Prostate gland (tissue), 2 donors: Measurements from ENCODE around the gene HS6ST3. TPM values are rescaled to one million over a fixed set of nuclear protein-coding genes. Genes with fewer than 3 reads are reported as not detected.

Experiments used
- DNase-seq: peaks from one replicate; pipeline ENCODE4 v3.0.0-alpha.2; 2019; ENCODE audit warnings: low spot score
- H3K27ac ChIP-seq, 2 donors: fragments of 200-600 bp; sonication (generic); 2 replicates each; pipeline ENCODE4 v1.5.1; 2017 to 2019
- H3K27me3 ChIP-seq: fragments of 200-600 bp; sonication (generic); replicated peaks from 2 replicates; pipeline ENCODE4 v1.5.1; 2019; ENCODE audit not compliant: insufficient read depth
- H3K36me3 ChIP-seq, 2 donors: fragments of 200-600 bp; sonication (generic); 1 replicate in 1 of 2; 2 replicates in 1 of 2; pipeline versions ENCODE4 v1.5.1 to v1.8.1; 2017 to 2019
- H3K4me1 ChIP-seq: fragments of 200-600 bp; sonication (generic); replicated peaks from 2 replicates; pipeline ENCODE4 v1.5.1; 2019
- H3K4me3 ChIP-seq, 2 donors: fragments of 200-600 bp; sonication (generic); 2 replicates each; pipeline ENCODE4 v1.5.1; 2017 to 2019
- H3K9me3 ChIP-seq: fragments of 200-600 bp; sonication (generic); 2 replicates; pipeline ENCODE4 v1.5.1; 2017
- CTCF ChIP-seq, 4 experiments: fragments of 200-600 bp in 2 of 4; fragments of 450-650 bp in 2 of 4; sonication (generic) in 2 of 4; IDR thresholded peaks; 1 replicate in 3 of 4; 2 replicates in 1 of 4; pipeline ENCODE4 v1.5.1; 2016 to 2019; ENCODE audit warnings: antibody characterized with exemption in 4 of 4, mild to moderate bottlenecking in 2 of 4, moderate library complexity in 2 of 4
- POLR2A ChIP-seq: fragments of 450-650 bp; IDR thresholded peaks from one replicate; pipeline ENCODE4 v1.6.1; 2016; ENCODE audit warnings: antibody characterized with exemption, mild to moderate bottlenecking
- POLR2AphosphoS5 ChIP-seq: sonication (generic); formaldehyde crosslinking; IDR thresholded peaks from one replicate; pipeline ENCODE4 v1.6.1; 2017; ENCODE audit warnings: antibody characterized with exemption
- WGBS: methylation state at CpG from one replicate; pipeline ENCODE4 v1.1.5; 2018; 5-methylcytosine and 5-hydroxymethylcytosine counted together
- intact Hi-C: fragments of 100-400 bp; cut with DNase I; formaldehyde crosslinking; loops from one replicate; pipeline ENCODE4 v1.14.2; 2022
- total RNA-seq, 2 donors: library from RNA; depleted of rRNA; stranded (reverse); fragments of >200 nt; gene quantifications; one replicate each; pipeline ENCODE4 v1.1.0, GENCODE V29; 2016

The HS6ST3 gene
- total RNA-seq, 2 donors from 2014 or later = 0.97 to 1.0 TPM

- Histone ChIP-seq H3K4me1 (no peaks in the 10 kb centered on the region), H3K4me3 (no peak overlapping the region), H3K36me3 (no peaks in the 10 kb centered on the region), H3K9me3 (no peaks in the 10 kb centered on the region), H3K27me3 (no peaks in the 10 kb centered on the region), H3K27ac (no peak overlapping the region)
- no peak for TF ChIP-seq POLR2AphosphoS5
- TF ChIP-seq POLR2A = no peak
- TF ChIP-seq CTCF (IDR thresholded peaks at IDR 0.05) = no peak
- 92% methylated on average over 5 of the region's 5 CpGs for WGBS
- intact Hi-C loops = no loop called here
- no peak for DNase-seq
Measured at GRCh38 chr13:96490496-96490989, 400.6 kb downstream of the HS6ST3 start.

GRCh38 chr13:96491103-96491502 lies 401.2 kb downstream of the HS6ST3 start:
- Histone ChIP-seq H3K4me1 (no peaks in the 10 kb centered on the region), H3K27me3 (no peaks in the 10 kb centered on the region), H3K27ac (no peak overlapping the region), H3K4me3 (no peak overlapping the region), H3K9me3 (no peaks in the 10 kb centered on the region), H3K36me3 (no peaks in the 10 kb centered on the region)
- no peak for DNase-seq
- TF ChIP-seq CTCF (IDR thresholded peaks at IDR 0.05) (no peak), POLR2AphosphoS5 (no peak), POLR2A (no peak)
- intact Hi-C loops = no loop called here
- WGBS = 94% methylated on average over 2 of the region's 2 CpGs

- H3K27me3 ChIP-seq = no peaks in the 10 kb centered on the region
- intact Hi-C loops = no loop called here
- H3K4me1 ChIP-seq = no peaks in the 10 kb centered on the region
- DNase-seq = no peak
- no peaks in the 10 kb centered on the region for H3K36me3 ChIP-seq
- H3K9me3 ChIP-seq = no peaks in the 10 kb centered on the region
- WGBS = 34% methylated on average over 4 of the region's 4 CpGs
- H3K4me3 ChIP-seq = no peak overlapping the region
- TF ChIP-seq POLR2A = no peak
- no peak for TF ChIP-seq CTCF (IDR thresholded peaks at IDR 0.05)
- no peak for TF ChIP-seq POLR2AphosphoS5
- no peak overlapping the region for H3K27ac ChIP-seq
Measured at GRCh38 chr13:96492766-96493165, 402.9 kb downstream of the HS6ST3 start.

GRCh38 chr13:96499656-96500055 lies 409.7 kb downstream of the HS6ST3 start:
- Histone ChIP-seq H3K9me3 (no peaks in the 10 kb centered on the region), H3K4me1 (no peaks in the 10 kb centered on the region), H3K27ac (no peak overlapping the region), H3K4me3 (no peak overlapping the region), H3K36me3 (no peaks in the 10 kb centered on the region), H3K27me3 (no peaks in the 10 kb centered on the region)
- TF ChIP-seq POLR2AphosphoS5 (no peak), CTCF (IDR thresholded peaks at IDR 0.05) (no peak), POLR2A (no peak)
- intact Hi-C loops = no loop called here
- 87% methylated on average over 5 of the region's 5 CpGs for WGBS
- no peak for DNase-seq

GRCh38 chr13:96500953-96501352 lies 411.0 kb downstream of the HS6ST3 start:
- no peaks in the 10 kb centered on the region for H3K4me1 ChIP-seq
- no peak overlapping the region for H3K4me3 ChIP-seq
- no peak for DNase-seq
- TF ChIP-seq CTCF (IDR thresholded peaks at IDR 0.05) = no peak
- TF ChIP-seq POLR2A = no peak
- no peak for TF ChIP-seq POLR2AphosphoS5
- H3K27ac ChIP-seq = no peak overlapping the region
- H3K27me3 ChIP-seq = no peaks in the 10 kb centered on the region
- intact Hi-C loops = no loop called here
- WGBS = 81% methylated on average over 1 of the region's 1 CpG
- H3K9me3 ChIP-seq = no peaks in the 10 kb centered on the region
- no peaks in the 10 kb centered on the region for H3K36me3 ChIP-seq
